HepG2 (cell line): ENCODE measurements around the gene HOXB5.
A peak's percentile ranks its signal among the peaks of the same experiment; 100 is the strongest.

ENCODE experiments used
- EZH2 ChIP-seq: conservative IDR thresholded peaks from 2 replicates; pipeline ENCODE4 v1.6.1; 2012; ENCODE audit warnings: mild to moderate bottlenecking, low read depth, low read length, moderate library complexity
- NONO ChIP-seq, 2 experiments: fragments of 450-650 bp in 1 of 2; sonication (generic) in 1 of 2; formaldehyde crosslinking in 1 of 2; IDR thresholded peaks in 1 of 2; conservative IDR thresholded peaks in 1 of 2; 2 replicates each; pipeline versions ENCODE4 v1.6.1 to v1.8.0; 2017 to 2022; ENCODE audit warnings: mild to moderate bottlenecking in 1 of 2, missing genetic modification reagents in 1 of 2, moderate library complexity in 1 of 2
- POLR2AphosphoS5 ChIP-seq: IDR thresholded peaks from 2 replicates; pipeline ENCODE4 v1.6.1; 2012; ENCODE audit warnings: low read depth, low read length
- SRF ChIP-seq: IDR thresholded peaks from 2 replicates; pipeline ENCODE4 v1.6.1; 2011; ENCODE audit warnings: mild to moderate bottlenecking, low read depth, low read length, moderate library complexity
- ZFX ChIP-seq: sonication (generic); formaldehyde crosslinking; IDR thresholded peaks from 2 replicates; pipeline ENCODE4 v1.4.0; 2020; ENCODE audit warnings: mild to moderate bottlenecking, low read depth, missing genetic modification reagents, moderate library complexity
- ZNF274 ChIP-seq: sonication (generic); formaldehyde crosslinking; IDR thresholded peaks from 2 replicates; pipeline ENCODE4 v1.5.1; 2020; ENCODE audit warnings: mild to moderate bottlenecking, missing genetic modification reagents
- ZNF30 ChIP-seq: sonication (generic); formaldehyde crosslinking; IDR thresholded peaks from 2 replicates; pipeline ENCODE4 v1.5.0; 2020; ENCODE audit warnings: mild to moderate bottlenecking, missing genetic modification reagents
- ZZZ3 ChIP-seq: sonication (generic); formaldehyde crosslinking; IDR thresholded peaks from 2 replicates; pipeline ENCODE4 v1.4.0; 2020; ENCODE audit warnings: missing genetic modification reagents, mild to moderate bottlenecking, borderline replicate concordance
- TF ChIP-seq, protein P1 (sequence below): sonication (generic); formaldehyde crosslinking; IDR thresholded peaks from 2 replicates; pipeline ENCODE4 v1.4.0; 2020; ENCODE audit warnings: missing genetic modification reagents
- TF ChIP-seq, protein P2 (sequence below): IDR thresholded peaks from 2 replicates; pipeline ENCODE4 v1.6.1; 2016; ENCODE audit warnings: missing genetic modification reagents, missing compliant biosample characterization
- TF ChIP-seq, protein P3 (sequence below): sonication (generic); formaldehyde crosslinking; IDR thresholded peaks from 2 replicates; pipeline ENCODE4 v1.5.1; 2020; ENCODE audit warnings: missing genetic modification reagents, mild to moderate bottlenecking, borderline replicate concordance
- TF ChIP-seq, protein P4 (sequence below): sonication (generic); formaldehyde crosslinking; IDR thresholded peaks from 2 replicates; pipeline ENCODE4 v1.8.0; 2022; ENCODE audit warnings: mild to moderate bottlenecking, missing genetic modification reagents, borderline replicate concordance
- TF ChIP-seq, protein P5 (sequence below): sonication (generic); formaldehyde crosslinking; IDR thresholded peaks from 2 replicates; pipeline ENCODE4 v1.5.0; 2020; ENCODE audit warnings: mild to moderate bottlenecking, missing genetic modification reagents, moderate library complexity
- TF ChIP-seq, protein P6 (sequence below): sonication (generic); formaldehyde crosslinking; IDR thresholded peaks from 2 replicates; pipeline ENCODE4 v1.5.0; 2020; ENCODE audit warnings: mild to moderate bottlenecking, missing genetic modification reagents

DNA sequence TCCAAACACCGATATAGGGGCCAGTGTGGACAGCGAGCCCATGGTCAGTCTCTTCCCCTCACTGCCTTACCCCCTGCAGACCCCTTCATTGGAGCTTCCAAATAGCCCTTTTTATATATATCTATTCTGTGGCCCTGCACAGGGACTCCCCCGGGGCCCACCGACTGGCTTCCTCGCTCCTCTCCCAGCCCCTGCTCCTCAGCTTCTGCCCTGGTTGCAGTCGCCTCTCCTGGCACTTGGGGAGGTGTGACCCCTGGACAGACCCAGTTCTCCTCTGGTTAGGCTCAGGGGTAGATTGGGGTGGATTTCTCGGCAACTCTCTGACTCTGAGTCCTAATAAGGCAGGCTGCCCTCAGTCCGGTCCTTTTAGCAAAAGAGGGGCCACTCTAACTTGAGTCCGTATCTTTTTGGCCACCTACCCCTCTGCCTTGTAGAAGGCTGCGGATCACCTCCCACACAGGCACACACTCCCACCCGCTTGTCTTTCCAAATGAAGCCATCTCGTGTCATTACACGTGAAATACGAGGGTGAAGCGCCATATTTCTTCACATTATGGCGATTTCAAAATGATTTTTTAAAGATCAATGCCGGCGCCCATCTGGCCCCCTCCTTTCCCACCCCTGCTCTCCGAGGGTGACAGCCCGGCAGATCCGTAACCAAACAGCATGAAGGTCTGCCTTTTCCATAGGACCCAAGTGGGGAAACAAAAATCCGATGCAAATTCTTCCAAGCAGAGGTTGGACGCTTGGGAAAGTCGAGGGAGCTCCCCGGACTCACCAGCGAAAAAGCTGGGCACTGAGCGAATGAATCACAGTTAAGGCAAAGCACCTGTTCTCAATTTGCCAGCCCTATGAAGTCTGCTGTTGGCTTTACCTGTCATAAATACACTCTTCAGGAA lies 34.3 kb upstream of the HOXB5 start:
- TF ChIP-seq, protein P1, sequence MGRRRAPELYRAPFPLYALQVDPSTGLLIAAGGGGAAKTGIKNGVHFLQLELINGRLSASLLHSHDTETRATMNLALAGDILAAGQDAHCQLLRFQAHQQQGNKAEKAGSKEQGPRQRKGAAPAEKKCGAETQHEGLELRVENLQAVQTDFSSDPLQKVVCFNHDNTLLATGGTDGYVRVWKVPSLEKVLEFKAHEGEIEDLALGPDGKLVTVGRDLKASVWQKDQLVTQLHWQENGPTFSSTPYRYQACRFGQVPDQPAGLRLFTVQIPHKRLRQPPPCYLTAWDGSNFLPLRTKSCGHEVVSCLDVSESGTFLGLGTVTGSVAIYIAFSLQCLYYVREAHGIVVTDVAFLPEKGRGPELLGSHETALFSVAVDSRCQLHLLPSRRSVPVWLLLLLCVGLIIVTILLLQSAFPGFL = no peak
- TF ChIP-seq NONO (IDR thresholded peaks at IDR 0.05) = no peak
- no peak for TF ChIP-seq NONO (CRISPR knock-in tag; conservative IDR thresholded peaks at IDR 0.05)
- no peak for TF ChIP-seq ZZZ3 (CRISPR knock-in tag)
- TF ChIP-seq, protein P2, sequence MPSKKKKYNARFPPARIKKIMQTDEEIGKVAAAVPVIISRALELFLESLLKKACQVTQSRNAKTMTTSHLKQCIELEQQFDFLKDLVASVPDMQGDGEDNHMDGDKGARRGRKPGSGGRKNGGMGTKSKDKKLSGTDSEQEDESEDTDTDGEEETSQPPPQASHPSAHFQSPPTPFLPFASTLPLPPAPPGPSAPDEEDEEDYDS = no peak
- TF ChIP-seq, protein P3, sequence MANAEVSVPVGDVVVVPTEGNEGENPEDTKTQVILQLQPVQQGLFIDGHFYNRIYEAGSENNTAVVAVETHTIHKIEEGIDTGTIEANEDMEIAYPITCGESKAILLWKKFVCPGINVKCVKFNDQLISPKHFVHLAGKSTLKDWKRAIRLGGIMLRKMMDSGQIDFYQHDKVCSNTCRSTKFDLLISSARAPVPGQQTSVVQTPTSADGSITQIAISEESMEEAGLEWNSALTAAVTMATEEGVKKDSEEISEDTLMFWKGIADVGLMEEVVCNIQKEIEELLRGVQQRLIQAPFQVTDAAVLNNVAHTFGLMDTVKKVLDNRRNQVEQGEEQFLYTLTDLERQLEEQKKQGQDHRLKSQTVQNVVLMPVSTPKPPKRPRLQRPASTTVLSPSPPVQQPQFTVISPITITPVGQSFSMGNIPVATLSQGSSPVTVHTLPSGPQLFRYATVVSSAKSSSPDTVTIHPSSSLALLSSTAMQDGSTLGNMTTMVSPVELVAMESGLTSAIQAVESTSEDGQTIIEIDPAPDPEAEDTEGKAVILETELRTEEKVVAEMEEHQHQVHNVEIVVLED (CRISPR knock-in tag) = no peak
- TF ChIP-seq POLR2AphosphoS5 = no peak
- no peak for TF ChIP-seq SRF
- no peak for TF ChIP-seq ZNF30 (CRISPR knock-in tag)
- TF ChIP-seq, protein P4, sequence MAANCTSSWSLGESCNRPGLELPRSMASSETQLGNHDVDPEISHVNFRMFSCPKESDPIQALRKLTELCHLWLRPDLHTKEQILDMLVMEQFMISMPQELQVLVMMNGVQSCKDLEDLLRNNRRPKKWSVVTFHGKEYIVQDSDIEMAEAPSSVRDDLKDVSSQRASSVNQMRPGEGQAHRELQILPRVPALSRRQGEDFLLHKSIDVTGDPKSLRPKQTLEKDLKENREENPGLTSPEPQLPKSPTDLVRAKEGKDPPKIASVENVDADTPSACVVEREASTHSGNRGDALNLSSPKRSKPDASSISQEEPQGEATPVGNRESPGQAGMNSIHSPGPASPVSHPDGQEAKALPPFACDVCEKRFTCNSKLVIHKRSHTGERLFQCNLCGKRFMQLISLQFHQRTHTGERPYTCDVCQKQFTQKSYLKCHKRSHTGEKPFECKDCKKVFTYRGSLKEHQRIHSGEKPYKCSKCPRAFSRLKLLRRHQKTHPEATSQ (CRISPR knock-in tag) = no peak
- TF ChIP-seq EZH2 = peak; percentile 57
- TF ChIP-seq ZFX (CRISPR knock-in tag) = no peak
- TF ChIP-seq, protein P5, sequence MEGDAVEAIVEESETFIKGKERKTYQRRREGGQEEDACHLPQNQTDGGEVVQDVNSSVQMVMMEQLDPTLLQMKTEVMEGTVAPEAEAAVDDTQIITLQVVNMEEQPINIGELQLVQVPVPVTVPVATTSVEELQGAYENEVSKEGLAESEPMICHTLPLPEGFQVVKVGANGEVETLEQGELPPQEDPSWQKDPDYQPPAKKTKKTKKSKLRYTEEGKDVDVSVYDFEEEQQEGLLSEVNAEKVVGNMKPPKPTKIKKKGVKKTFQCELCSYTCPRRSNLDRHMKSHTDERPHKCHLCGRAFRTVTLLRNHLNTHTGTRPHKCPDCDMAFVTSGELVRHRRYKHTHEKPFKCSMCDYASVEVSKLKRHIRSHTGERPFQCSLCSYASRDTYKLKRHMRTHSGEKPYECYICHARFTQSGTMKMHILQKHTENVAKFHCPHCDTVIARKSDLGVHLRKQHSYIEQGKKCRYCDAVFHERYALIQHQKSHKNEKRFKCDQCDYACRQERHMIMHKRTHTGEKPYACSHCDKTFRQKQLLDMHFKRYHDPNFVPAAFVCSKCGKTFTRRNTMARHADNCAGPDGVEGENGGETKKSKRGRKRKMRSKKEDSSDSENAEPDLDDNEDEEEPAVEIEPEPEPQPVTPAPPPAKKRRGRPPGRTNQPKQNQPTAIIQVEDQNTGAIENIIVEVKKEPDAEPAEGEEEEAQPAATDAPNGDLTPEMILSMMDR (CRISPR knock-in tag) = no peak
- TF ChIP-seq, protein P6, sequence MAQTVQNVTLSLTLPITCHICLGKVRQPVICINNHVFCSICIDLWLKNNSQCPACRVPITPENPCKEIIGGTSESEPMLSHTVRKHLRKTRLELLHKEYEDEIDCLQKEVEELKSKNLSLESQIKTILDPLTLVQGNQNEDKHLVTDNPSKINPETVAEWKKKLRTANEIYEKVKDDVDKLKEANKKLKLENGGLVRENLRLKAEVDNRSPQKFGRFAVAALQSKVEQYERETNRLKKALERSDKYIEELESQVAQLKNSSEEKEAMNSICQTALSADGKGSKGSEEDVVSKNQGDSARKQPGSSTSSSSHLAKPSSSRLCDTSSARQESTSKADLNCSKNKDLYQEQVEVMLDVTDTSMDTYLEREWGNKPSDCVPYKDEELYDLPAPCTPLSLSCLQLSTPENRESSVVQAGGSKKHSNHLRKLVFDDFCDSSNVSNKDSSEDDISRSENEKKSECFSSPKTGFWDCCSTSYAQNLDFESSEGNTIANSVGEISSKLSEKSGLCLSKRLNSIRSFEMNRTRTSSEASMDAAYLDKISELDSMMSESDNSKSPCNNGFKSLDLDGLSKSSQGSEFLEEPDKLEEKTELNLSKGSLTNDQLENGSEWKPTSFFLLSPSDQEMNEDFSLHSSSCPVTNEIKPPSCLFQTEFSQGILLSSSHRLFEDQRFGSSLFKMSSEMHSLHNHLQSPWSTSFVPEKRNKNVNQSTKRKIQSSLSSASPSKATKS = no peak
- no peak for TF ChIP-seq ZNF274 (CRISPR knock-in tag)
